HG02852 (cell line): ENCODE data around the gene EEF1AKMT3.
A peak's percentile ranks its signal among the peaks of the same experiment; 100 is the strongest.
"Not testable (repeated sequence)": the region's sequence is repeated elsewhere in the genome, so short reads cannot be mapped to it uniquely, and the experiment has no call there.

Experiments used
- ATAC-seq: cut with Tn5 transposase; IDR thresholded peaks from one replicate; pipeline ENCODE4 v1.9.1; 2021; ENCODE audit warnings: mild to moderate bottlenecking, moderate library complexity; ENCODE audit not compliant: unreplicated experiment

The EEF1AKMT3 gene

DNA sequence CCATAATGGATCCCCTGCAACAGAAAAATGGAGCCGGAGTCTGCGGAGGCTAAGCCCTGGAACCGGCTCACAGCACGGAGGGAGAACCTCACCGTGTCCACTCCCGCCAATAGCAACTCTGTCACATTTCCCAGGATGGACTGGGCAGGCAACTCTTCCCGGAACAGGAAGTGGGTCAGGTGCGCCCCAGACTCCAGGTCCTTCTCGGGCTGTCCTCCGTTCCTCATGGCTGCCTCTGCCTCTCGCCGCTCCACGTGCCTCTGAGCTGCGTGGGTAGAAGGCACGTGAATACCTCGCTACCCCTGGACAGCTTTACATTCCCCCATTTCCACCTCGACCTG is 7.8 kb upstream of the EEF1AKMT3 start:
- ATAC-seq: no peak

DNA sequence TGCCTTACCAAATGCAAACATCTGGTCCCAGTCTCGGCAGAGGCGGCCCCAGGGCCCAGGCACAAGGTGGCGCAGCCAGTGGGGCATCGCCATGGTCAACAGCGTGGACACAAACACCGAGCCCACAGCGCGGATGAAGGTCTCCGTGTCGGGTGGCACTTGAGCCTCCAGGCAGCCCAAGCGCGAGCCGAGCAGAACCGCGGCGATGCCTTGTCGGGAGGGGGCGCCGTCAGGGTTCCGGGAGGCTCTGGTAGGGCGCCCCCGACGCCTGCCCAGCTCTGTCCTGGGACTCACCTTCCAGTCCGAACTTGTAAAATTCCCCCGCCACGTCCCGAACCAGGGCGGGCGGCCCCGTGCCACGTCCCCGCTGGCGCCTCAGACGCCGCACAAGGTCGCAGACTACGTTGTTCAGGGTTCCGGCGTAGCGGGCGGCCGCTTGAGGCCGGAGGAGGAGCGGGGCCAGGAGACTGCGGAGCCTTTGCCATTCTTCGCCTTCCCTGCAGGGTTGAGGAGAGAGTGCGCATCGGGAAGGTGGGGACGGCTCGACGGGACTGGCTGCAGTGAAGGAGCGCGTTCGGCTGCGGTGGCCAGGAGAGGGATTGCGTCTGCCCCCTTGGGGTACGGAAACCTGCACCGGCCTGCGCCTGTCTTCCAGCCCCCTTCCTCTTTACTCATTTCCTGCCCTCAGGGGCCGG is 7.3 kb upstream of the EEF1AKMT3 start:
- peak; percentile 54 for ATAC-seq

DNA sequence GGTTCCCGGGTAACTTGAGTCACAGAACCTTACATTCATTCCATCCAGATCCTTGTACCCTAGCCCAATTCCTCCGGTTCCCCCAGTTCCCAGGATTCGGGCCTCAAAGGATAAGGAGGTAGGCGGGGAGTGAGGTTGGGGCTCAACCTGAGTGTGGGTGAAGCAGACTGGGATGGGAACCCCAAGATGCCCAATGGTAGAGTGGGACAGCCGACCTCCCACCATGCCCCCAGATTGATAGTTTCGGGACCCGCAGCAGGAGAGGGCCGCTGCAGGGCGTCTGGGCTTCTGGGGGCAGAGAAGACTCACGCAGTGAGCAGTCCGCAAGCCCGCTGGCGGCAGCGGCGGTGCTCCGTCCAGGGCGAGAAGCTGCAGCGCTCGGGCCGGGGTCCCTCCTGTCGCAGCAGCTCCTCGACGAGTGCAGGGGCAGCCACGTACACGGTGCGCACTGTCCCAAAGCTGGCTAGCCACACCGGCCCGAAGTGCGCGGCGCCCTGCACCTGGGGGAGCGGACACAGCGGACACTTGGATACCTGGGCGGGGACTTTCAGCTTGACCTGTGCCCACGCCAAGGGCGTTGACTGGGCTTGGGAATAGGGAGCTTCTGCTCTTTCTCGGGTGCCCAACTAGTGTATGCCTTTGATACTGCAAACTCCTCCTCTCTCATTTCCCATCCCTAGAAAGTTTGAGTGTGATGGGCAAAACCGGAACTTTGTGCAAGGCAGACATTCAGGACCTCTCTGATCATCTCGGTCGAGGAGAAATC is 6.5 kb upstream of the EEF1AKMT3 start:
- ATAC-seq: peak; percentile 10

DNA sequence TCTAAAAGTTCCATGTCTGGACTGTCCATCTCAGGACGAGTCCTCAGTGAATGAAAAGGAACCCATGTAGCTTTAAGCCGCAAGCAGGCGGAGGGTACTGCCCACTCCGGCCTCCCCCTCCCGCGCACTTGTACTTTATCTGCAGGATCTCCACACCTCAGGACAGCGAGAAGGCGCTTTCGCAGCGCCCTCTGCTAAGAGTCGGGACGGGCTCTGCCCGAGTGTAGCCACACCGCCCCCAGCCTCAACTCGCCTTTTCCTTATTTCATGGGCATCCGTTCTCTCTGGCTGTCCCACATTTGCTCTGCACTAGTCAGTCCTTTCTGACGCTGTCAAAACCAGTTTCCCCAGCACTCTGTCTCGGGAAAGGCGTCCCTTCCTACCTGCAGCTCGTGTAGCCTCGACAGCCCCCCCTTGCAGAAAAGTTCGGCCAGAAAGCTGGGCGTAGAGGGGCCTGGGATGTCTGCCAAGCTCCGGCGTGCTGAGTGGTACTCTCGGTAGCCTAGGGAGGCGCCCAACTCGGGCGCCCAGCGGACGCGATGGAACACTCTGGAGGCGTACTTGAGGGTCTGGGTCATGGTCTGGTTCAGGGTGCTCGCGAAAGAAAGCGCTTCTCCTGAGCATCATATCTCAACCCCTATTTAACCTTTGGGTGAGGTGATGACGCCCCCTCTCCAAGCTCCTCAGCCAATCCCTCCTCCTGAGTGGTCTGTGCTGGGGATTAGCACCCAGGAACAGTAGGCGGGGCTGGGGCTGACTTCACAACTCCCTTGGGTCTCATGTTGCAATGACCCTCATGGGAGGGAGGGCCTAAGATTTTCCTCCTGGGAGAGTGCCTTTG is 5.7 kb upstream of the EEF1AKMT3 start, which contains the start of gene CYP27B1:
CYP27B1 (minus strand) TSS at position 615 of the 841 bp plus-strand sequence; CDS start at position 578, 37 bp downstream.
- no peak for ATAC-seq

DNA sequence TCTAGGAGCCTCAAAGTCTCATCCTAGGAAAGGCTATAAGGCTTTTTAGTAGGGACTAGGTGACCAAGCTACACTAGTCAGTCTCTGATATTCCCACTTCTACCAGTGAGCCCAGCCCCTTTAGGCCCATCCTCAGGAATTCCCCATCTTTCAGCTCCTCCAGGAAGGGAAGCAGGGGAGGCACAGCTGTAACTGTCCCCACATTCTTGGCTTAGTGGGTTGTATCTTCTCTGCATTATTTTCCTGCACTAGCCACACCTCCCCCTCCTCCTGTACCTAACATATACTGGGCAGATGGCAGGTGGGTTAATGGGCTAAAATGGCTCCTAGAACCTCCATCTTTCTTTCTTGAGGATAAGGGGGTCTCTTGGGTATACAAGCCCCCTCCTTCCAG is 5.1 kb upstream of the EEF1AKMT3 start:
- no peak for ATAC-seq

DNA sequence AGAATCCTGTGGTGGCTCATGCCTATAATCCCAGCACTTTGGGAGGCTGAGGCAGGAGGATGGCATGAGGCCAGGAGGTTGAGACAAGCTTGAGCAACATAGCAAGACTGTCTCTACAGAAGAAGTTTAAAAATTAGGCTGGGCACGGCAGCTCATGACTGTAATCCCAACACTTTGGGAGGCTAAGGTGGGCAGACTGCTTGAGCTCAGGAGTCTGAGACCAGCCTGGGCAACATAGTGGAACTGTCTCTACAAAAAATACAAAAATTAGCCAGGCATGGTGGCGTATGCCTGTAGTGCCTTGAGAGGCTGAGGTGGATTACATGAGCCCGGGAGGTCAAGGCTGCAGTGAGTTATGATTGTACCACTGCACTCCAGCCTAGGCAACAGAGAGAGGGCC is 4.5 kb upstream of the EEF1AKMT3 start:
- ATAC-seq: no peak

DNA sequence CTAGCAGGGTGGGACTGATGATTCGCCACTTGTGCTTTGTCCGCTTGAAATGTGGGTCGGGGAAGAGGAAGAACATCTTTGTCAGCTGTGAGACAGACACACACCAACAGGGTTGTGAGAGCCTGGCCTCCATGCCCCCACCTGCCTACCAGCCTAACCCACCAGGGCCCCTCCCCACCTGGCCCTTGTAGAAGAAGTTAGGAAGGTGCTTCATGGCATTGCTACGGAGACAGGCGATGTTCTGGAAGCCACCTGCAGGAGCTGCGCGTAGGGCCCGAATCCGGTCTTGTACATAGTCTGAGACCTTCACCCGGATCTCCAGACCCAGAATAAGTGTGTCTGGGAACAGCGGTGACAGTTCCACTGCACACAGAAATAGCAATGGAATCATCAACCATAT is 2.8 kb upstream of the EEF1AKMT3 start:
- no peak for ATAC-seq

DNA sequence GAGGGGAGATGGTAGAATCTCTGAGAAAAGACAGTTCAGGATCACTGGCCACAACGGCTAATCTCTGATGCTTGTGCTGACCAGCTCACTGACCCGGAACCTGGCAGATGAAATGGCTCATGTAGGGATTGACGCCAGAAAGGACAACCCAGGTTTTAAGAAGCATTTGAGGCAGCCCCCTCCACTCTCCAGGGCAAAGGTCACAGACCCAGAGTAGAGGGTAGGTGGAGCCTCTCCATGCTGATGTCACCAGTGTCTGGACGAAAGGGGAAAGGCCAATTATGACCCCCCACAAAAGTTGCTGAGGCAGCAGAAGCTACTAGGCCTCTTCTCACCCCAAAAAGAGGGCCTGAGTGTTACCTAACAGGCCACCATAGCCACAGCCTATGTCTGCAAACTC is 1.7 kb upstream of the EEF1AKMT3 start:
- ATAC-seq: no peak

DNA sequence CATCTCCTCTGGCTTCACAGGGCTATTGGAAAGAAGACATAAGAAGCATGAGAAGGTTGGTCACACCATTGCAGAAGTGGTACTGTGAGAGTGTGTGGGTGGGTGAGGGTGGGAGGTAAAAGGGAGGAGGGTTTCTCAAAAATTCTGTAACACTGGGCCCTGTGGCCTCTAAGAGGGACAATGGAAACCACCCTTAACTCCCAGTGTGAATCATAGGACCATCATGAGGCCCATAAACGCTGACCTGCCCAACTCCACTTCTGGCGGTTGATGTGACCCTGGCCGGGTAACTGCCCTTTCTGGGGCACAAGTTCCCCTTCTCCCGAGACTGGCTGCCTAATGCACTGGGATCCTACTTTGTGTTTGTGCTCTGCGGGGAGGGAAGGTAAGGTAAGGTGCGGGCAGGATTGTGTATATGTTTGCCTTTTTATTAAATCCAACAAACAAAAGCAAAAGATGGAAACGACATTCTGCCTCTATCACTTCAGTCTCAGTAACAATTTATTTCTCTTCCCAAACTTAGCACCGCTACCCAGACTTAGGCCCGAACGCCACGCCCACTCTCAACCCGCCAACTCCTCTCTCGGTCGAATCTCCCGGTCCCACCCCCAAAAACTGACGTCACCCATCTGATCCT is 1.1 kb upstream of the EEF1AKMT3 start:
- ATAC-seq: peak; percentile 76

DNA sequence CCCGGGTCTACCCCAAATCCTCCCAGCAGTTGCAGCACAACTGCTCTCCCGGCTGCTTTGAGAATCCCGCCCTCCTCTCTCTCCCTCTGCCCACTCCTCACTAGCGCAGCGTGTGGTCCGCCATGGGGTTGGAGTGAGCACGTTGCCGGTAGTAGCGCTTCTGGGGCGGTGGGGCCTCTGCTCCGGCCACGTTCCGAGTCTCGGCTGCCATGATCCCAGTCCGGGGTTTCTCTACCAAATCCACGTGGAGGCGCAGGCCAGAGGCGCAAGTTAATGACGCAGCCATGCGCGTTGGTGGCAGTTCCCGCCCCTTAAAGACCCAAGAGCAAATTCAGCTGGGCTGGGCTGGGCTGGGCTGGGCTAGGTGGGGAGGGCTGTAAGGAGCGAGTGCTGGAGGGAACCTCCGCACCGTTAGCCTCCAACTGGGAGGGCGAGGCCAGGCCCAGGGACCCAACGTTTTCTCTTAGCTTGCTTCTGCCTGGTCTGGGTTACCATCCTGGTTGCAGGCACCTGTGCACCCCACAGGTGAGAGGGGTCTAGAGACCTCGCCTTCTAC is 463 bp upstream of the EEF1AKMT3 start, which contains the start of gene METTL1:
METTL1 (minus strand) TSS at position 233 of the 556 bp plus-strand sequence; CDS start at position 211, 22 bp downstream.
- peak; percentile 80 for ATAC-seq

DNA sequence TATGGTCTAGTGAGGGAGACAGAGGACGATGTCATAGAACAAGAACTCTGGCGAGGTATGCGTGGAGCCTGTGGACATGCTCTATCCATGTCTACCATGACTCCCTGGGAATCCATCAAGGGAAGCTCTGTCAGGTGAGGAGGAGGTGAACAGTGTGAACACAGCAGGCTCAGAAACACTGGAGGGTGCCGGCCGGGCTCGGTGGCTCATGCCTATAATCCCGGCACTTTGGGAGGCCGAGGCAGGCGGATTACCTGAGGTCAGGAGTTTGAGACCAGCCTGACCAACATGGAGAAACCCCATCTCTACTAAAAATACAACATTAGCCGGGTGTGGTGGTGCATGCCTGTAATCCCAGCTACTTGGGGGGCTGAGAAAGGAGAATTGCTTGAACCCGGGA is 2.2 kb downstream of the EEF1AKMT3 start:
- not testable (repeated sequence) for ATAC-seq

DNA sequence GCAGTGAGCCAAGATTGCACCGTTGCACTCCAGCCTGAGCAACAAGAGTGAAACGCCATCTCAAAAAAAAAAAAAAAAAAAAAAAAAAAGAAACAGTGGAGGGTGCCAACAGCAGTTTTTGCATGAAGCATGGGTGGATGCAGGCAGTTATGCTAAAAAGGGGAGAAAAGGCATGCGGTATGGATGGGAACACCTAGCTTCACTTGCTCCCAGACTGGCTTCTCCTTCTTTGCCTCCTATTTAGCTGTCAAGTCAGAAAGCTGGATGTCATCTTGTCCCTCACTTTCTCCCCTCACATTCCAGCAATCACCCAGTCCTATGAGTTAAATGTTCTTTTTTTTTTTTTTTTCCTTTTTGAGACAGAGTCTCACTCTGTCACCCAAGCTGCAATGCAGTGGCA is 2.6 kb downstream of the EEF1AKMT3 start:
- ATAC-seq: no peak

DNA sequence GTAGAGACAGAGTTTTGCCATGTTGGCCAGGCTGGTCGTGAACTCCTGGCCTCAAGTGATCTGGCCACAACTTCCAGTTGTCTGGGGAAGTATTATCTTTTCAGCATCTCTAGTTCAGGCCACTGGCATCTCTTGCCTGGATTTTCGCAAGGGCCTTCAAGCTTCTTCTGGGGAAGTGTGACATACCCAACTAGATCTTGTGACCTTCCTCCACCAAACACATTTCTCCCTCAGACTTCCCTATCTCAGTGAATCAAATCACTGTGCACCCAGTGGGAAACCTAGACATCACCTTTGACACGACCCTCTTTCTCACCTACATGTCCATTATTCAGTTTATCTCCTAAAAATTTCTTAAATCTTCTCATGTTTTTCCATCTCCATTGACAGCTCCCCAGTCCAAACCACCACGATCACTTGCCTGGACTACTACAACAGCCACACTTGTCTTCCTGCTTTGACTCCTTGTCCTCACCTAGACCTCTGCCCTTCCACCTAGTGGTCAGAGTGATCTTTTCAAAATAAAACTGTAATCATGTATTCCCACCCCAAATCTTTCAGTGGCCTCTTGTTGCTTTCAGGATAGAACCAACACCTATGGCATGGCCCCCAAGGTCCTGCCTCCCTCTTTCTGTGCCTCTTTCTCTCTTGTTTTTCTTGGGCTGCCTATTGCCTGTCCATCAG is 3.3 kb downstream of the EEF1AKMT3 start:
- ATAC-seq: no peak

DNA sequence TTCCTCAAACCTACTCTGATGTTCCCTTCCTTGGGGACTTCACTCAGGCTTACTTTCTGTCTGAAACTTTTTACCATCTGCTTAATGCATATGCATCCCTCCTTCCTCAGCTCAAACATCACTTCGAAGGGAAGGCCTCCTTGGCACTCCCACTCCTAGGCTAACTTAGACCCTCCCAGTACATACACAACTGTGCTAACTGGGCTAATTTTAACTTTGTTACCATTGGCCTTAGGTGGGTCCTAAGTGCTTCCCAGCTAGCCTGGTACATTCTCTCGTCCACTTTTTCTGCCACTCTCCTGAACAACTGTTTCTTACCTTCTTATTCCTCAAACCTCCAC is 3.8 kb downstream of the EEF1AKMT3 start:
- no peak for ATAC-seq

DNA sequence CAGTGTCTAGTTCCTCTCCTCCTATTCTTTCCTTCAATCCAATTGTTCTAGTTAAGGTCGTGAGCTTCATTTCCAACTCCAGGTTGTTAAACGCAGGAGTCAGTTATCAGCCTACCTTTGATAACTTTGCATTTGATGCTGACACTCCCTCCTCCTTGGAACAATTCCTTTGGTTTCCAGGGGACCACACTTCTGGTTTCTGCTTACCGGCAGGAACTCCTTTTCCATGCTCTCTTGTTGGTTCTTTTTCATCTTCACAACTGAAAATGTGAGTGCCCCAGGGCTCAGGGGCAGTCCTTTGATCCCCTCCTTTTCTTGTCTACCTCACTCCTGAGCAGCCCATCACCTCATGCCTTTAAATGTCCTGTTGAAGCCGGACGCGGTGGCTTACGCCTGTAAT is 5.0 kb downstream of the EEF1AKMT3 start:
- no peak for ATAC-seq

DNA sequence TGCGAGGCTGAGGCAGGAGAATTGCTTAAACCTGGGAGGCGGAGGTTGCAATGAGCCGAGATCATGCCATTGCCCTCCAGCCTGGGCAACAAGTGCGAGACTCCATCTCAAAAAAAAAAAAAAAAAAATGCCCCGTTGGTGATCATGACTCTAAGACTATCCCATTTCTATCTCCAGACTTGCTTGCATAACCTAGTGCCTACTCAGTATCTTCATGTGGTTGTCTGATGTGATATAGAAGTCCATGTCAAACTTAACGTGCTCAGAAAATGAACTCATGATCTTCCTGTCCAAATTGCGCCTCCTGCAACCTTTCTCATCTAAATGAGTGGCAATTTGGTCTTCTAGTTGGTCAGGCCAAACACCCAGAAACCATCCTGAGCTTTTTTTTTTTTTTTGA is 5.5 kb downstream of the EEF1AKMT3 start:
- ATAC-seq: no peak

DNA sequence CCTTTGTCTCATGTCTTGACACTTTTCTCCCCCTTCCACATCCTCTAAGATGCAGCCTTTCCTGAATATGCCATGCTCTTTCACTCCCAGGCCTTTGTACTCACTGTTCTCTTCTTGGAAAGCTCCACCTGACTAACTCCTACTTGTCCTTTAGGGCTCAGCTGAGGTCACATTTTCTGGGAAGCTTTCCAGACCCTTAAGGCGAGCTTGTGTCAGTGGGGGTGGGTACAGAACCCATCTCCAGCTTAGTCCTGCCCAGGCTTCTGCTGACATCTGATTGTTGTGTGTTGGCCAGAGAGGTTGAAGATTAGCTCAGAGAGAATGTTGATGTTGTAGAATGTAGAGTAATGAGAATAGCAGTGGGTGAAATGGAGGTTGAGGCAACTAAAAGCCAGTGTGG is 7.3 kb downstream of the EEF1AKMT3 start:
- ATAC-seq: no peak

DNA sequence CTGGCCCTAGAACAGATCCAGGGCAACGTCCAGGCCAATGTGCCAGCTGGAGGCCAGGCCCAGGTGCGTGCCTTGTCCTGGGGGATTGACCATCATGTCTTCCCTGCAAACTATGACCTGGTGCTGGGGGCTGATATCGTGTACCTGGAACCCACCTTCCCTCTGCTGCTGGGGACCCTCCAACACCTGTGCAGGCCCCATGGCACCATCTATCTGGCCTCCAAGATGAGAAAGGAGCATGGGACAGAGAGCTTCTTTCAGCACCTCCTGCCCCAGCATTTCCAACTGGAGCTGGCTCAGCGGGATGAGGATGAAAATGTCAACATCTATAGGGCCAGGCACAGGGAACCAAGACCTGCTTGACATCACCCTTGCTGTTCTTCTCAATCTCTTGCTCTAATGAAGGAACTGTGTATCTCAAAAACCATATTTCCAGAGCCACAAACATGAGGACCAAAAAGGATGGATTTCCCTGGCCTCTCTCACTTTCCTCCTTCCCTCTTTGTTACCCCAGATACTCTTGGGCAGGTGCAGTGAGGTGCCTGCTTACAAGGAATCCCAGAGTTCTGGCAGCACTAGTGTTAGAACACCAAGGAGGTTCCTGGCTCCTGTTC is 8.0 kb downstream of the EEF1AKMT3 start:
- no peak for ATAC-seq

DNA sequence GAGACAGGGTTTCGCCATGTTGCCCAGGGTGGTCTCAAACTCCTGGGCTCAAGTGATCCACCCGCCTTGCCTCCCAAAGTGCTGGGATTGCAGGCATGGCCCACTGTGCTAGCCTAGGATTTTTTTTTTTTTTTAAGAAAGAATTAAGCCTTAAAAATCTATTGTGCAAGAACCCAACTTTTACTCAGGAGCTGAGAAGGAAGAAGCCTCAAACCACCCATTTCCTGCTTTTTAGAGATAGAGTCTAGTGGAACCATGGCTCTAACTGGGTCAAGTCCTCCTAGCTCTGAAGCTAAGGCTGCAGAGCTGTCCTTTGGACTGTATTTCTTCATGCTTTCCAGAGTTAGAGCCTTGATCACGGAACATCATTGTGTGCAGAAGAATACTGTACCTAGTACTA is 8.8 kb downstream of the EEF1AKMT3 start:
- no peak for ATAC-seq

DNA sequence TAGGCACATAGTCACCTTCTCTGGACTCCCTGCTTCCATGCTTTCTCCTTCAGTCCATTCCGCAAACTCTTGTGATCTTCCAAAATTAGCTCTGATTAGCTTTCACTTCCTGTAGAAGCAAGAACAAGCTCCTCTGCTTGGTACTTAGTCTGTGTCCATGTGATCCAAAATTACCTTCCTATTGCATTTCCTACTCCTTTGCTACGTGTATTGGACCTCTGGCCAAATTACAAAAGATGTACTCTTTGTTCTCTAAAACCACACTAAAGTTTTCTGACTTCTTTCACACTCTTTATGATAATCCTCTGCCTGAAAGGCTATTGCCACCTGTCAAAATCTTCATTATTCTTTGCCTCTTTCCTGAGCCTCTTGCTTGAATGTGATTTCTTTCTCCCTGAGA is 9.4 kb downstream of the EEF1AKMT3 start:
- no peak for ATAC-seq
